IPS-18c (cell line): ENCODE data around the gene DIP2B.
"Not testable (repeated sequence)": the region's sequence is repeated elsewhere in the genome, so short reads cannot be mapped to it uniquely, and the experiment has no call there.

ENCODE experiments used
- H3K4me3 ChIP-seq: 2 replicates; pipeline ENCODE4 v1.7.0; 2013; ENCODE audit warnings: low read depth, mild to moderate bottlenecking, low read length, moderate library complexity; ENCODE audit not compliant: insufficient read depth
- H3K9me3 ChIP-seq: one replicate; pipeline ENCODE4 v1.6.1; 2013; ENCODE audit warnings: mild to moderate bottlenecking, low read length, moderate library complexity; ENCODE audit not compliant: control insufficient read depth, insufficient read depth

The DIP2B gene

DNA sequence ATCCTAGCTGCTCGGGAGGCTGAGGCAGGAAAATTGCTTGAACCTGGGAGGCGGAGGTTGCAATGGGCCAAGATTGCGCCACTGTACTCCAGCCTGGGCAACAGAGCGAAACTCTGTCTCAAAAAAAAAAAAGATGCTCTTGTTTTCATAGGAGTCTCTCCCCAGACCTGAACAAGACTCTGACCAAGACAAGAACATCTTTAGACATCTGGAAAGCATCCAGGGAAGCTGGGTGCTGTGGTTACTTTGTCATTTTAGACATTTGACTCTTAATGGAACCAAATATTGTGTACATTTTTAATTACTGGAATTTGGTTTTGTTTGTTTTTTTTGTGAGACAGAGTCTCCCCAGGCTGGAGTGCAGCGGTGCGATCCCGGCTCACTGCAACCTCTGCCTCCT is 238.0 kb downstream of the DIP2B start:
- H3K4me3 ChIP-seq = no peak overlapping the region
- H3K9me3 ChIP-seq = no peaks in the 10 kb centered on the region

DNA sequence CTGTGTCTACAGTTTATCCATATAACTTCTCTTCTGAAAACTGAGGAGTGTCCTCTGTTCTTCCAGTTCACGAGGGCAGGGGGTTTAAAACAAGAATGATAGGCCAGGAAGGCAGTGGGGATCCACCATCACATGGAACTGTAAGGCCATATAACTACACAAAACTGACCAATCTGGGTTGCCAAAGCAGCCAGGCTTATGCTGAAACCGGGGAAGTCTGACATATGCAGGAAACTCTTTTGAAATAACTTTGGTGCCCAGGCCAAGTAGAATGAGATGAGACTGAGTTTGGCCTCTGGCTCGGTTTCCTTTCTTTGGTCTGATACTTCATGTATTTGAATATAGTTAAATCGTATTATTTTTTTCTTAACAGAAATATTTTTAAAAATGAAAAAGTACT is 241.1 kb downstream of the DIP2B start:
- no peaks in the 10 kb centered on the region for H3K9me3 ChIP-seq
- no peak overlapping the region for H3K4me3 ChIP-seq

DNA sequence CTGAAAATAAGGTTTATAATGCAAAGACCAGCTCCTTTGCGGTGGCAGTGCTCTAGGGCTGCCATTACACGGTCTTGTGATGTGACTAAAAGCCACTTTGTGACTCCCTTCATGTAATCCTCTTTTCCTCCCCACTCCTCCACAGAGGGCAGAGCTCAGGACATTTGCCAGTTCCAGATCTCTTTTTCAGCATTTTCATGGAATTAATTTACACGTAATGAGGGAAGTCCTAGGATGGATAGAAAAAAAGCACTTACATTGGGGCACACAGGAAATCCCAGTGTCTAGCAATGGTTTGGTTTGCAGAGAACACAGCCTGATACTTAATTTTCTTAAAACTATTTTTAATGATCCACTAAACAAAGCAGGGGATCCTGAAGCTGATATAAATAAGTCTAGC is 241.6 kb downstream of the DIP2B start:
- Histone ChIP-seq H3K9me3 (no peaks in the 10 kb centered on the region), H3K4me3 (no peak overlapping the region)

DNA sequence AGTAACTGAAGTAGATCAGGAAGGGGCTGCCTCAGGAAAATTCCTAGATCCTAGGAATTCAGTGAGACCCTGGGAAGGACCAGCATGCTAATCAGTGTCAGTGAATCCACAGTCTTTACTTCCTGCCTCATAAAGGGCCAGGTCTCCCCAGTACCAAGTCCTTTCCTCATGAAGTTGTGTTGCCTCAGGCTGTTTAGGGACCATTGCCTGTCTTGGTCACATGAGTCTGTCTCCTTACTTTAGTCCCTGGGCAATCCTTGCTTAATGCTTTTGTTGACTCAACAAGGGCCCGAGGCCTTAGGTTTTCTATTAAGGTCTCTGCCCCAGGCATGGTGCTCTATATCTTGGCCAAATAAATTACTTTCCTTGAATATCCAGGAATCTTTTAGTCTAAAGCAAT is 243.0 kb downstream of the DIP2B start:
- Histone ChIP-seq H3K9me3 (no peaks in the 10 kb centered on the region), H3K4me3 (no peak overlapping the region)

DNA sequence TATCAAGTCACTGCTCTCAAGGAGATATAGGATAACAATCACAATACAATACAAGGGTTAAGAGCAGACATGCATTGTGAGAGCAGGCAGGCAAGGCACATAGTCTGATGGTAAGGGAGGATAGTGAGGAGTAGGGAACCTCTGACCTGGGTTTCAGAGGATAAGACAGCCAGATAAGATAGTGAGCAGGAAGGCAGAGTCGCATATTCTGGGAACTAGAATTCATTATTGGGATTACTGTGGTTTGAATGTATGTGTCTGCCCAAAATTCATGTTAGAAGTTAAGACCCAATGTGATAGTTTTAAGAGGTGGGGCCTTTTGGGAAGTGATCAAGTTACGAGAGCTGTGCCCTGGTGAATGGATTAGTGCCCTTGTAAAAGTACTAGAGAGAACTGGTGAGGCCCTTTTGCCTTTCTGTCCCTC is 244.7 kb downstream of the DIP2B start:
- no peak overlapping the region for H3K4me3 ChIP-seq
- no peaks in the 10 kb centered on the region for H3K9me3 ChIP-seq

DNA sequence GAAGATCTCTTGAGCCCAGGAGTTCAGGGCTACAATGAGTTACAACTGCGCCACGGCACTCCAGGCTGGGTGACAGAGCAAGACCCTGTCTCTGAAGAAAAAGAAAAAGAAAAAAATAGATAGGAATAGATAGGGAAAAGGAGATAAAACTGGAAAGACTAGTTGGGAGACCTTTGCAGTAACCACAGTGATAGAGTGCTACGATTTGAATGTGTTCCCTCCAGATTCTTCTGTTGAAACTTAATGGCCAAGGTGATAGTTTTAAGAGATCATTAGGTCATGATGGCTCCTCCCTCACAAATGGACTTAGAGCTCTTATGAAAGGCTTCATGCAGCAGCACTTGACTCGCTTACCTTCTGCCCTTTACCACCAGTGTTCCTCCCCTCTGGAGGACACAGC is 245.6 kb downstream of the DIP2B start:
- Histone ChIP-seq H3K4me3 (no peak overlapping the region), H3K9me3 (no peaks in the 10 kb centered on the region)

DNA sequence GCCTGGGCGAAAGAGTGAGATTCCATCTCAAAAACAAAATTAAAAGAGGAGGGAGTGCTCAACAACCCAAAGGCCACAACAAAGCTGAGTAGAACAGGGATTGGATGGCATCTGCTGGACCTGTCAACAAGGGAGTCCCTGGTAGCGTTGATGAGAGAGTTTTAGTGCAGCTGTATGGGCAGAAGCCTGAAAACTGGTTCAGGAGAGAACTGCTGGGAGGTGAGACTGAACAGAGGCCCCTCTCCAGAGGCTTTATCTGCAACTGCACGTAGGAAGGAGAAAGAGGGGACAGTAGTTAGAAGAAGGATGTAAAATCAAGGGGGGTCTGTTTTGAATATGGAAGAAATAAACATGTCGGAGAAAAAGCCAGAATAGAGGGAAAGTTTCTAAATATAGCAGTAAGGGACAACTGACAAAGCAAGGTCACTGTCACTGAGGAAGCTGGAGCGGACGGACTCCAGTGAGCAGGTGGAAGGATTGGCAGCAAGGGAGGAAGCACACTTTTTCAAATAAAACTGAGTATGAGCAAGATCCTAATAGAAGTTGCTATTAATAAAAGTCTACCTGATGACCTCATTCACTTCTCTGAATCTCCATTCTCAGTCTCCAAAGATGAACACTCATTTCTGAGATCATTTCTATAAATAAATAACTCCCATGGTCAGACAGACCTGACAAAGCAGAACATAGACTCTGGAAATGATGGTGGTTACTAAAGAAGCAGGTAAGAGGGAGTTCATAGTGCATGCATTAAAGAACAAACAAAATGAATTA is 247.3 kb downstream of the DIP2B start:
- no peak overlapping the region for H3K4me3 ChIP-seq
- H3K9me3 ChIP-seq = no peaks in the 10 kb centered on the region

DNA sequence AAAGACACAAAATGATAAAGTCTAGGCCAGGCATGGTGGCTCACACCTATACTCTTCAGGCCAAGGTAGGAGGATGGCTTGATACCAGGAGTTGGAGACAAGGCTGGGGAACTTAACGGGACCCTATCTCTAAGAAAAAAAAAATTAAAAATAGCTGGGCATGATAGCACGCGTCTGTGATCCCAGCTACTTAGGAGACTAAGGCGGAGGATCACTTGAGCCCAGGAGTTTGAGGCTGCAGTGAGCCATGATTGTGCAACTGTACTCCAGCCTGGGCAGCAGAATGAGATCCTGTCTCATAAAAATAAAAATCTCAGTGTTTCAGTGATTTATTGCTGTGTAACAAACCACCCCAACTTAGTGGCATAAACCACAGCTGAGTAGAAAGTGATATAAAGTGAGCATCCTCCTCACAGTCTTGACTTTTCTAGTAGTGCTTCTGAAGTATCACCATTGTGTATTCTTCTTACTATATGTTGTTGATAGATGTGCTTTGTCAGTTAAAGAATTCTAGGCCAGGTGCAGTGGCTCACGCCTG is 248.5 kb downstream of the DIP2B start:
- Histone ChIP-seq H3K9me3 (no peaks in the 10 kb centered on the region), H3K4me3 (no peak overlapping the region)

DNA sequence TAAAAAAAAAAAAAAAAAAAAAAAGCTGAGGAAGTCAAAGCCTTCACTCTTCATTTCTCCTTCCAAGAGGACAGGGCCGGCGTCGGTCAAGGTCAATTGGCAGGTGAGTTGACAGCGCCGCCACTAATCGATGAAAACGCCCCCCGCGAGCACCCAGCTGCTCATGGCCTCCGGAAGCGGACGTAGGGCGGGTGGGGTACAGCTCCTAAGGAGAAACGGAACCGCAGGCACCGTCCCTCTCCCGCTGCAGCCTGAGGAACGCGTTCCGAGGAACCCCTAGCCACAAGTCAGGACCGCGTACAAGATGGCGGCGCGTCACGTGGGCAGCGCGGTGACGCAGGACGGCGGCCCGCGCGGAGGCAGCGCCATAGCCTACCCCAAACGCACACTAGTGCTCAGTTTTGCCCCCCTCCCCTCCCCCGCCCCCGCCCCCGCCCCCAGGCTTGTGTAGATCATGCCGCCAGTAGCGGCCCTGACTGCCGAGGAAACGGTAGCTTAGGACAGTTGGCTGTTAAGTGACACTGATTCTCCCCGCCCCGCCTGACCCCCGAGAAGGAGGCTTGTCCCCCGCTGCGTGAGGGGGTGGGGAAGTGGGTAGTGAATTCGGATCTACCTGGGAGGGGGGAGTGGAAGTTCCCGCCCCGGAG is 259.0 kb downstream of the DIP2B start, which contains the start of gene ATF1:
ATF1 (plus strand) TSS at position 463 of the 647 bp plus-strand sequence. CDS start 16,045 bp downstream, outside the sequence.
- H3K4me3 ChIP-seq = peak within 1 kb of the TSS; percentile 91
- H3K9me3 ChIP-seq = no peaks in the 10 kb centered on the region

DNA sequence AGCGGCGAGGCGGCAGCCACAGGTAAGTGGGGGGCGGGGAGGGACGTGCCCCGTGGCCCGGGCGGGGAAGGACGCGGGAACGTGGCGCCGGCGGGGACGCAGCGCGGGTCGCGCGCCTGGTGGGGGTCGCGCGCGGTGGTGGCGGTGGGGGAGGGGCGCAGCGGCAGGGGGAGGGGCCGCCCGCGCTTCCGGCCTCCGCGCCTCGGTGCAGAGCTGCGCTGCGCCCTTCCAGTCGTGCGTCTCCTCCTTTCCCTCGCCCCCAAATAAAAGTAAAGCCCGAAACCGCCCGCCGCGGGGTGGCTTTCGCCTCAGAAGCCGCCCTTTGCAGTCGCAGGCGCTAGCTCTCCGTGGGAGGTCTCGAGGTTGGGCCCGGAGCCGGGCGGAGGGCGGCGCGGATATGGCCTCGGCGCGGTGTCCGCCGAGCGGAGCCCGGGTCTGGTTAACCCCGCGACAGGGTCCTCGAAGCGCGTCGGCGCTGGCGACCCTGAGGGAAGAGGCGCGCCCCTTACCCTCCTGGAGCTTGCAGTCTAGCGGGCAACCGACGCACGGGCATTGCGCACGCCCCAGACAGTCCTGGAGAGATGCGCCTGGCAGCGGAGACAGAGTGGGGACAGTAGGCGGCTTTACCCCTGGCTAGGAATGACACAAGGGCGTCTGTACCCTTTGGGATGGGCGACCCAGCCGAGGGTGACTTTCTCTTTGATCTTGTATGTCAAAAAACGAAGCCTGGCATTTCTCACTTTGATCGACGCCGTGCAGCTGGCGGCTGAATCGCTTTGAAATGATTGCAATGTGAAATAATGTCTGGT is 259.7 kb downstream of the DIP2B start:
- no peaks in the 10 kb centered on the region for H3K9me3 ChIP-seq
- H3K4me3 ChIP-seq = peak overlapping the region; percentile 91

DNA sequence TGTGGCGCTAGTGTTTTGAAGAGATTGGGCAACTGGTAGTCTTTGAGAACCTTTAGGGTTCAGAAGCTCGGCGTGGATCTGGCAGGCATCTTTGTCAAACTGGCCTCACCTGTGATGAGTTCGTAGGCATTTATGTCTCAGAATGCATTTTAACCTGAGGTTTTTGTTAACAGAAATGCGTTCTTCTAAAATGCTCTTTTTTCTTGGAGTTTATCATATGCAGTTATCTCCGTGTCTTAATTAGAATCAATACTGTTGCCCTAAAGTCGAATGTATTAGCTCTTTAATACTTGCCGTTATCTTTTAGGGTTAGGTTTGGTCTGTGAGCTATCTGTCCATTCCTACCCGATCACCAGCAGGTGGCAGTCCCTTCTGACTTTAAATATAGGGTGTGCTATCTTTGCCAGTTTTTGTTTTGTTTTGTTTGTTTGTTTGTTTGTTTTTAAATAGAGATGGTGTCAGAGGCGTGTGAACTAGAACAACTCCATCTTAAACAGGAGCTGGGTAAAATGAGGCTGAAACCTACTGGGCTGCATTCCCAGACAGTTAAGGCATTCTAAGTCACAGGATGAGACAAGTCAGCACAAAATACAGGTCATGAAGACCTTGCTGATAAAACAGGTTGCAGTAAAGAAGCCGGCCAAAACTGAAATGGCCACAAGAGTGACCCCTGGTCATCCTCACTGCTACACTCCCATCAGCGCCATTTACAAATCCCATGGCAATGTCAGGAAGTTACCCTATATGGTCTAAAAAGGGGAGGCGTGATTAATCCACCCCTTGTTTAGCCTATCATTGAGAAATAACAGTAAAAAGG is 260.5 kb downstream of the DIP2B start:
- H3K4me3 ChIP-seq = peak overlapping the region; percentile 91
- no peaks in the 10 kb centered on the region for H3K9me3 ChIP-seq

DNA sequence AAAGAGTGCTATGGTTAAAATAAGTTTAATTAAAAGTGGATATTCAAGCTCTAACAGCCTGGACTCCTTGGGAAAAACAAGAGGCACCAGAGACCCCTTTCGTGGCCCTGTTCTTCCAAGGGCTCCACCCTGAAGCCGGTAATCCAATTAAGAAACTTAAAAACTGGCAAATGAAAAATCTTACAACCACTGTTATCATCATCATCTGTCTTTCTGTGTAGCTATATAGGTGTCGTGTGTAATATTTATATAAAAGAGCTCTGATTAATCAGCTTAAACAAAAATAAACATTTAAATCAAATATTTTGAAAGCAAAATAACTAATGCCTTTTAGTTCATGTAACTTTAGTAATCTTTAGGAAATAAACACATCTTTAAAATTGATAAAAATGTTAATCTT is 263.6 kb downstream of the DIP2B start:
- Histone ChIP-seq H3K4me3 (no peak overlapping the region), H3K9me3 (no peaks in the 10 kb centered on the region)

DNA sequence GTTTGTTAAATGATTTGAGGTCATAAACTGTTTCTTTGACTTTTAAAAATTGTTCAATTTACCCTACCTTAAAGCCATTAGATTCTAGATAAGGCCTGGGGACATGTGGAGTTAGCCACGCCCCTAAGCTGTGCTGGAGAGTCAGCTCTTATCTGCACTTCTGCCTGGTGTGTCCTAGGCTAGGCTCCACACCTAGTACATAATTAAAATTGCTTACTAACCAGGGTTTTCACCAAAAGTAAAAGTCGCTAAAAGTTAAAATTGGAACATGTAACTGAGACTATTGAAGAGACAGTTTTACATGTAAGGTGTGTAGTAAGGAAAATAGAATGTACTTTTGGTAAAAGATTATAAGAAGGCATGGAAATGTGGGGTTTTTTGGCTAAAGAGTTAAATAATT is 264.0 kb downstream of the DIP2B start:
- H3K4me3 ChIP-seq, H3K9me3 ChIP-seq: not testable (repeated sequence)

DNA sequence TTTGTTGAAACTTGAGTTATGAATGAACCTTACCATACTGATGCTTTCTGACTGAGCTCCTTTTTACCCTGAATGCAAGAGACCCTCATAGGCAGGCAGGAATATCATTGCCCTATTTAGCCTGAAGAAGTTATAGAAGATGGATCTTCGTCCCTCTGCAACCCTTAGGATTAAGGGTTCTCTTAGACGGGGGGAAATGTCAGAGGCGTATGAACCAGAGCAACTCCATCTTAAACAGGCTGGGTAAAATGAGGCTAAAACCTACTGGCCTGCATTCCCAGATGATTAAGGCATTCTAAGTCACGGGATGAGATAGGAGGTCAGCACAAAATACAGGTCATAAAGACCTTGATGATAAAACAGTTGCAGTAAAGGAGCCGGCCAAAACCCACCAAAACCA is 266.6 kb downstream of the DIP2B start:
- no peaks in the 10 kb centered on the region for H3K9me3 ChIP-seq
- H3K4me3 ChIP-seq = no peak overlapping the region

DNA sequence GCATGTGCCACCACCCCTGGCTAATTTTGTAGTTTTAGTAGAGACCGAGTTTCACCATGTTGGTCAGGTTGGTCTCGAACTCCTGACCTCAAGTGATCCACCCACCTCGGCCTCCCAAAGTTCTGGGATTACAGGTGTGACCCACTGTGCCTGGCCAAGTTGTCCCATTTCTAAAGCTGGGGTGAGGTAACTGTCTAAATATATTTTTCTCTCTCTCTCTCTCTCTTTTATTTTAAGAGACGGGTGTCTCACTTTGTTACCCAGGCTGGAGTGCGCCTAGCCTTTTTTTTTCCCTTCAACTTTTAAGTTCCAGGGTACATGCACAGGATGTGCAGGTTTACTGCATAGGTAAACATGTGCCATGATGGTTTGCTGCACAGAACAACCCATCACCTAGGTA is 267.7 kb downstream of the DIP2B start:
- no peaks in the 10 kb centered on the region for H3K9me3 ChIP-seq
- no peak overlapping the region for H3K4me3 ChIP-seq

DNA sequence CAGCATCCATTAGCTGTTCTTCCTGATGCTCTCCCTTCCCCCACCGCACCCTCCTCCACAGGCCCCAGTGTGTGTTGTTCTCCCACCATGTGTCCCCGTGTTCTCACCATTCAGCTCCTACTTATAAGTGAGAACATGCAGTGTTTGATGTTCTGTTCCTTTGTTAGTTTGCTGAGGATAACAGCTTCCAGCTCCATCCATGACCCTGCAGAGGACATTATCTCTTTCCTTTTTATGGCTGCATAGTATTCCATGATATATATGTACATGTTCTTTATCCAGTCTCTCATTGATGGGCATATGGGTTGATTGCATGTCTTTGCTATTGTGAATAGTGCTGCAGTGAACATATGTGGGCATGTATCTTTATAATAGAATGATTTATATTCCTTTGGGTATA is 268.1 kb downstream of the DIP2B start:
- Histone ChIP-seq H3K4me3 (no peak overlapping the region), H3K9me3 (no peaks in the 10 kb centered on the region)

DNA sequence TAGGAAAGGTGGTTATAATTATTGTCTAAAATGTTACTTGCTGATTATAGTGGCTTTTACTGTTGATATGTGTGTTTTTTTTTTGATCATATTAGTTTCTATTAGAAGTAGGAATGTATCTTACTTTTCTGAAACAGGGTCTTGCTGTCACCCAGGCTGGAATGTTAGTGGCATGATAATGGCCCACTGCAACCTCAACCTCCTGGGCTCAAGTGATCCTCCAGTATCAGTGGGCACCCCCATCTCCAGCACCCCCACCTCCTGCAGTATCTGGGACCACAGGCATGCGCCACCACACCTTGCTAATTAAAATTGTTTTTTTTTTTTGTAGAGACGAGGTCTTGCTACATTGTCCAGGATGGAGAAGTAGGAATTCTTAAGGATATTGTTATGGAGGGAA is 270.5 kb downstream of the DIP2B start:
- Histone ChIP-seq H3K4me3 (no peak overlapping the region), H3K9me3 (no peaks in the 10 kb centered on the region)
